Spleen (tissue), 11 donors: Measurements from ENCODE around the gene GRK6. TPM values are rescaled to one million over a fixed set of nuclear protein-coding genes. Genes with fewer than 3 reads are reported as not detected.
A peak's percentile ranks its signal among the peaks of the same experiment; 100 is the strongest.

ENCODE experiments used
- DNase-seq: peaks from one replicate; pipeline ENCODE4 v3.0.0-alpha.2; 2020
- H3K27ac ChIP-seq, 8 donors: fragments of 200-600 bp; sonication (generic) in 7 of 8; 1 replicate in 4 of 8; 2 replicates in 4 of 8; pipeline versions ENCODE4 v1.5.0 to v1.8.0; 2016 to 2021; ENCODE audit warnings: inconsistent platforms in 4 of 8, mild to moderate bottlenecking in 4 of 8, moderate library complexity in 1 of 8
- H3K27me3 ChIP-seq, 7 donors: fragments of 200-600 bp; sonication (generic) in 6 of 7; replicated peaks in 1 of 7; 1 replicate in 4 of 7; 2 replicates in 3 of 7; pipeline versions ENCODE4 v1.5.0 to v1.8.0; 2016 to 2021; ENCODE audit warnings: inconsistent platforms in 3 of 7, mild to moderate bottlenecking in 1 of 7
- H3K36me3 ChIP-seq, 6 donors: fragments of 200-600 bp; sonication (generic) in 5 of 6; 1 replicate in 4 of 6; 2 replicates in 2 of 6; pipeline versions ENCODE4 v1.5.0 to v1.8.0; 2016 to 2021; ENCODE audit warnings: inconsistent platforms in 2 of 6
- H3K4me1 ChIP-seq, 6 donors: fragments of 200-600 bp; sonication (generic) in 5 of 6; 1 replicate in 3 of 6; 2 replicates in 3 of 6; pipeline versions ENCODE4 v1.5.0 to v1.8.0; 2016 to 2021; ENCODE audit warnings: inconsistent platforms in 3 of 6
- H3K4me3 ChIP-seq, 8 donors: fragments of 200-600 bp; sonication (generic) in 7 of 8; 1 replicate in 4 of 8; 2 replicates in 4 of 8; pipeline versions ENCODE4 v1.5.0 to v1.8.0; 2016 to 2021; ENCODE audit warnings: inconsistent platforms in 4 of 8, mild to moderate bottlenecking in 4 of 8, moderate library complexity in 2 of 8
- H3K9me3 ChIP-seq, 8 donors: fragments of 200-600 bp; sonication (generic) in 7 of 8; 1 replicate in 4 of 8; 2 replicates in 4 of 8; pipeline versions ENCODE4 v1.5.0 to v1.8.0; 2016 to 2021; ENCODE audit warnings: inconsistent platforms in 4 of 8
- POLR2A ChIP-seq, 3 donors: fragments of 450-650 bp; IDR thresholded peaks; one replicate each; pipeline ENCODE4 v1.5.1; 2017; ENCODE audit warnings: antibody characterized with exemption in 3 of 3, mild to moderate bottlenecking in 1 of 3
- POLR2AphosphoS5 ChIP-seq, 3 donors: sonication (generic); formaldehyde crosslinking; IDR thresholded peaks; one replicate each; pipeline ENCODE4 v1.5.1; 2017; ENCODE audit warnings: antibody characterized with exemption in 3 of 3
- WGBS, 5 donors: extraction: QIAGEN DNeasy Blood & Tissue Kit in 3 of 5; methylation state at CpG; one replicate each; pipeline versions ENCODE4 v1.1.5 to v1.1.7; 2013 to 2018; 5-methylcytosine and 5-hydroxymethylcytosine counted together
- intact Hi-C: fragments of 100-400 bp; cut with DNase I; formaldehyde crosslinking; loops from one replicate; pipeline ENCODE4 v1.15.0; 2023; ENCODE audit warnings: low total_unique reads
- polyA plus RNA-seq, 3 donors: library from polyadenylated mRNA; stranded (reverse); fragments of 200-250 nt; gene quantifications; one replicate each; pipeline ENCODE4 v1.2.1, GENCODE V29; 2013
- total RNA-seq, 7 donors: library from RNA; depleted of rRNA in 3 of 7; stranded (reverse); fragments of >200 nt in 3 of 7; fragmentation: NEBNext Ultra II Directional in 4 of 7; extraction: Animal tissue kit (Norgen Biotek cat#: 25700) in 4 of 7; gene quantifications; one replicate each; pipeline versions ENCODE4 v1.1.0 to v1.2.1, GENCODE V29; 2016 to 2021
- TF ChIP-seq, protein P1 (sequence below), 11 experiments: fragments of 200-600 bp in 7 of 11; fragments of 450-650 bp in 4 of 11; sonication (generic) in 4 of 11; IDR thresholded peaks in 8 of 11; conservative IDR thresholded peaks in 3 of 11; 1 replicate in 7 of 11; 2 replicates in 4 of 11; pipeline versions ENCODE4 v1.4.0 to v1.8.0; 2016 to 2021; ENCODE audit warnings: antibody characterized with exemption in 11 of 11, inconsistent platforms in 4 of 11, mild to moderate bottlenecking in 1 of 11
- donor health status: healthy with polysubstance abuse.
- donor health status: DM: no; HTN: no; CAD: no; lungs with moderate emphysema.
- donor health status: DM: no; HTN: no; CAD: no.
- donor health status: Bipolar disorder and iron deficiency.
- donor health status: healthy.
- donor health status: DM: no; HTN: no; CAD: no.
- donor health status: DM: yes; HTN: yes; CAD: no.

Gene GRK6
- total and polyA plus RNA-seq, 10 donors = 45.7 to 170 (median 133) TPM

DNA sequence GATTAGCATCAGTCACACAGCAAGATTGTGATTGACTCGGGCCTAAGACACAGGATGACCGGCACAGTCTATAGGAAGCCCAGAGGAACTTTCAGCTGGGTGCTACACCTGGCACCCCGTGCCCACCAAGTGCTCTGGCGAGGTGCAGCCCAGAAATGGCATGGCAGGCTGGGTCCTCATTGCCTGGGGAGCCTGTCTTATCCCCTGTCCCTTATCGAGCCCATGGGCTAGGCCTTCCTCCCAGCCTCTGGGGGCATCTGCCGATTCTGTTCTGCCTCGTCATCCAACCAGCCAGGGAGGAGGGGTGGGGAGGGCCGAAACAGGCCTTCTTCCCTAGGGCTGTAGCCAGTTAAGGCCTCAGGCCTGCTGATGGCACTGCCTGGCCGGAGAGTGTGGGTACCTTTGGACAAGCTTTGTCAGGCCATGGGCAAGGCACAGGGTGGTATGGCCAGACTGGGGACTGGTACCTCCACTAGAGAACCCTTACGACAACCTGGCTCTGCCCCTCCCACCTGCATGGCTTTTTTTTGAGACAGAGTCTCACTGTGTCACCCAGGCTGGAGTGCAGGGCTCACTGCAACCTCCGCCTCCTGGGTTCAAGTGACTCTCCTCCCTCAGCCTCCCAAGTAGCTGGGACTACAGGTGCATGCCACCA, 1.6 kb downstream of the GRK6 start:
- peak overlapping the region; percentile 58 to 90 (median 78) for H3K4me3 ChIP-seq
- peak; percentile 90 for DNase-seq
- TF ChIP-seq POLR2AphosphoS5 (IDR thresholded peaks at IDR 0.05) (peak; percentile 24 to 67 (median 56)), POLR2A (IDR thresholded peaks at IDR 0.05) (no peak)
- TF ChIP-seq, protein P1, sequence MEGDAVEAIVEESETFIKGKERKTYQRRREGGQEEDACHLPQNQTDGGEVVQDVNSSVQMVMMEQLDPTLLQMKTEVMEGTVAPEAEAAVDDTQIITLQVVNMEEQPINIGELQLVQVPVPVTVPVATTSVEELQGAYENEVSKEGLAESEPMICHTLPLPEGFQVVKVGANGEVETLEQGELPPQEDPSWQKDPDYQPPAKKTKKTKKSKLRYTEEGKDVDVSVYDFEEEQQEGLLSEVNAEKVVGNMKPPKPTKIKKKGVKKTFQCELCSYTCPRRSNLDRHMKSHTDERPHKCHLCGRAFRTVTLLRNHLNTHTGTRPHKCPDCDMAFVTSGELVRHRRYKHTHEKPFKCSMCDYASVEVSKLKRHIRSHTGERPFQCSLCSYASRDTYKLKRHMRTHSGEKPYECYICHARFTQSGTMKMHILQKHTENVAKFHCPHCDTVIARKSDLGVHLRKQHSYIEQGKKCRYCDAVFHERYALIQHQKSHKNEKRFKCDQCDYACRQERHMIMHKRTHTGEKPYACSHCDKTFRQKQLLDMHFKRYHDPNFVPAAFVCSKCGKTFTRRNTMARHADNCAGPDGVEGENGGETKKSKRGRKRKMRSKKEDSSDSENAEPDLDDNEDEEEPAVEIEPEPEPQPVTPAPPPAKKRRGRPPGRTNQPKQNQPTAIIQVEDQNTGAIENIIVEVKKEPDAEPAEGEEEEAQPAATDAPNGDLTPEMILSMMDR (IDR thresholded peaks at IDR 0.05 in 8 of 11, conservative IDR thresholded peaks at IDR 0.05 in 3 of 11) = peak in 1 of 11 experiments; percentile 8
- H3K27me3 ChIP-seq = no peaks in the 10 kb centered on the region
- H3K36me3 ChIP-seq = peaks cover 0 to 35% (median 21%) of the 10 kb centered on the region in 6 donors
- H3K27ac ChIP-seq = peak overlapping the region; percentile 92 to 99 (median 98)
- WGBS, 5 donors = 30 to 61% (median 33%) methylated on average over 10 to 11 of the region's 11 CpGs
- intact Hi-C loops = no loop called here
- H3K9me3 ChIP-seq = no peaks in the 10 kb centered on the region
- H3K4me1 ChIP-seq = peaks cover 62 to 77% (median 71%) of the 10 kb centered on the region in 6 donors

DNA sequence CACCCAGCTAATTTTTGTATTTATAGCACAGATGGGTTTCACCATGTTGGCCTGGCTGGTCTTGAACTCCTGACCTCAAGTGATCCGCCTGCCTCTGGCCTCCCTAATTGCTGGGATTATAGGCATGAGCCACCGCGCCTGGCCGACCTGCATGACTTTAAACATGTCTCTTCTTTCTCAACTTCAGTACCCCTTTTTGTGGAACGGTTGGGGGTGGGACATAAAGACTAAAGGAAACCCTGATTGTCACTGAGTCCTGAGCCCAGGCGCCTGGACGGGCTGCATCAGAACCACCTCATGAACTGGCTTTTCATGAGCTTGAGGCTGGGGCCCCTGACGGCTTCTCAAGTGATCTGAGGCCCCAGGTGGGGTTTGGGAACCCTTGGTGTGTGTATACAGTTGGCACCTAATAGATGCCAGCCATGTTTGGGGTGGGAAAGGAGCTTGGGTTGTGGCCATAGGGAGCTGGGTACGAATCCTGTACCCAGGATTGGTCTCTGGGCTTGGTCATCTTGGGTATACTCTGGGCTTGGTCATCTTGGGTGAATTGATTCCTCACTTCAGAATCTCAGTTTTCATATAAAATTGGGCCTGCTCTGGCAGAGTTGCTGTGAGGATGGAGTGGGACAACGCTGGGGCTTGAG, 2.2 kb downstream of the GRK6 start:
- peak; percentile 82 for DNase-seq
- peaks cover 0 to 42% (median 28%) of the 10 kb centered on the region in 6 donors for H3K36me3 ChIP-seq
- intact Hi-C loops = no loop called here
- peak overlapping the region; percentile 92 to 99 (median 98) for H3K27ac ChIP-seq
- TF ChIP-seq POLR2A (IDR thresholded peaks at IDR 0.05) = no peak
- no peak for TF ChIP-seq POLR2AphosphoS5 (IDR thresholded peaks at IDR 0.05)
- TF ChIP-seq, protein P1 (IDR thresholded peaks at IDR 0.05 in 8 of 11, conservative IDR thresholded peaks at IDR 0.05 in 3 of 11) = no peak
- WGBS, 5 donors = 31 to 66% (median 49%) methylated on average over 9 to 10 of the region's 10 CpGs
- peak overlapping the region; percentile 58 to 90 (median 78) for H3K4me3 ChIP-seq
- H3K4me1 ChIP-seq = peaks cover 66 to 83% (median 77%) of the 10 kb centered on the region in 6 donors
- no peaks in the 10 kb centered on the region for H3K27me3 ChIP-seq
- no peaks in the 10 kb centered on the region for H3K9me3 ChIP-seq

DNA sequence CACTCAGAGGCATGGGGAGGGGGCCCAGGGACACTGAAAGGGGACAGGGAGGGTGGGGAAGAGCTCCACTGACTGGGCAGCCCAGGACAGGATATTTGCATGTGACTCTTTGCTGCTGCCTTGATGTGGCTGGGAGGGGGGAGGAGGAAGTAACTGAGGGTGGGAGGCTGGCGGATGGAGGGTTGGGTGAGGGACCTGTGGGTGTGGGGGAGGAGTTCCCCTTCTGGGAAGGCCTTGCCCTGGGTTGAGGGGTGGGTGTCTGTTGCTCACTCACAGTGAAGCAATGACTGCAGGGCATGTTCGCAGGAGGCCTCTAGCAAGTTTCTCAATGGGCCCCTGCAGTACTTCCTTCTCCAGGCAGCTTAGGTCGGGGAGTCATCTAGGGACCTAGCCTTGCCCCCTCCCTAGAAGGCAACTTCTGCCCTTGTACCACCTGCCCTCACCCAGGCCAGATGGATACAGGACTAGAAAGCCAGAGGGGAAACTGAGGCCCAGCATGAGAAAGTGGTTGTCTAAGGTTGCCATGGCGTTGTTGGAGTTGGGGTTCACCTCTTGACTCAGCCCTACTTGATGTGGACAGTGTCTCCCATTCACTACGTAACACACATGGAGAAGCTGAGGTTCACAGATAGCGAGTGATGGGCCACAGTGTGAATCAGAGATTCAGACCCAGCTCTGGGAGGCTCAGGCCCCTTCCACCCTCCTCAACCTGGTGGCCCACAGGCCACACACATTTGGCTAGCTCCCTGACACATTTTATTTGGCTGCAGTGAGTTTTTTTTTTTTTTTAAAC, 3.0 kb downstream of the GRK6 start:
- H3K4me3 ChIP-seq = peak overlapping the region in 7 of 8 donors; percentile 58 to 90 (median 79)
- intact Hi-C loops = no loop called here
- no peaks in the 10 kb centered on the region for H3K27me3 ChIP-seq
- H3K27ac ChIP-seq = peak overlapping the region; percentile 92 to 99 (median 98)
- H3K36me3 ChIP-seq = peaks cover 0 to 49% (median 35%) of the 10 kb centered on the region in 6 donors
- peaks cover 66 to 91% (median 85%) of the 10 kb centered on the region in 6 donors for H3K4me1 ChIP-seq
- H3K9me3 ChIP-seq = no peaks in the 10 kb centered on the region
- 32 to 40% (median 35%) methylated on average over 5 to 6 of the region's 6 CpGs for WGBS, 5 donors
- DNase-seq = peak; percentile 96
- TF ChIP-seq POLR2AphosphoS5 (IDR thresholded peaks at IDR 0.05) (peak; percentile 76 to 83 (median 83)), POLR2A (IDR thresholded peaks at IDR 0.05) (peak in 1 of 3 donors; percentile 46)
- TF ChIP-seq, protein P1 (IDR thresholded peaks at IDR 0.05 in 8 of 11, conservative IDR thresholded peaks at IDR 0.05 in 3 of 11) = peak in 2 of 11 experiments; percentile 13 to 26
